ENCODE measurements around the gene LRRTM4. TPM values are rescaled to one million over a fixed set of nuclear protein-coding genes. Genes with fewer than 3 reads are reported as not detected.

The LRRTM4 gene
- polyA plus RNA-seq, 1 experiment, result not detected

DNA sequence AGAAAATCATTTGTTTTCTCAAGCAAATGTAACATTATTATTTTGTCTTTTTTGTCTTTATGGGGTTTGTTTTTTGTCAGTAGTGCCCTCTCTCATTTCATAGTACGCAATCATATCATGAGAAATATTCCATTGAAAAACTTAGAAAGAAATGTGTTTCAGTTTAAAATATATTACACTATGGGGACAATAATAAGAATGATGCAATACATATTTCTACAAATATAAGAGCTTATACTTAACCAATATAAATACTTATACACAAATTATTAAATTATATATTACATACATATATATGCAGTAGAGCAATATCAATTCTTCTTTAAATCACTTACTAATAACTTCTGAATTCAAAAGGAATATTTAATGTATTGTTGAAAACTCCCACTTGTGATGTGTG is 13.7 kb downstream of the LRRTM4 start:
- CTCF ChIA-PET, result interaction anchor here (0.6 kb wide), 2 partner anchors 580 to 1011 kb away, joined by 3 read pairs; no protein-coding TSS in a partner anchor
- POLR2A ChIA-PET, result no interaction called here
- Histone ChIP-seq H3K4me3 (ENCODE audit: low read depth, low read length) (no peak overlapping the region), H3K27me3 (ENCODE audit: control insufficient read depth, insufficient read depth, low read length) (no peaks in the 10 kb centered on the region), H3K36me3 (ENCODE audit: control insufficient read depth, insufficient read depth, low read length) (no peaks in the 10 kb centered on the region)
- no peak for DNase-seq (ENCODE audit: low read depth)
- TF ChIP-seq, protein P1, sequence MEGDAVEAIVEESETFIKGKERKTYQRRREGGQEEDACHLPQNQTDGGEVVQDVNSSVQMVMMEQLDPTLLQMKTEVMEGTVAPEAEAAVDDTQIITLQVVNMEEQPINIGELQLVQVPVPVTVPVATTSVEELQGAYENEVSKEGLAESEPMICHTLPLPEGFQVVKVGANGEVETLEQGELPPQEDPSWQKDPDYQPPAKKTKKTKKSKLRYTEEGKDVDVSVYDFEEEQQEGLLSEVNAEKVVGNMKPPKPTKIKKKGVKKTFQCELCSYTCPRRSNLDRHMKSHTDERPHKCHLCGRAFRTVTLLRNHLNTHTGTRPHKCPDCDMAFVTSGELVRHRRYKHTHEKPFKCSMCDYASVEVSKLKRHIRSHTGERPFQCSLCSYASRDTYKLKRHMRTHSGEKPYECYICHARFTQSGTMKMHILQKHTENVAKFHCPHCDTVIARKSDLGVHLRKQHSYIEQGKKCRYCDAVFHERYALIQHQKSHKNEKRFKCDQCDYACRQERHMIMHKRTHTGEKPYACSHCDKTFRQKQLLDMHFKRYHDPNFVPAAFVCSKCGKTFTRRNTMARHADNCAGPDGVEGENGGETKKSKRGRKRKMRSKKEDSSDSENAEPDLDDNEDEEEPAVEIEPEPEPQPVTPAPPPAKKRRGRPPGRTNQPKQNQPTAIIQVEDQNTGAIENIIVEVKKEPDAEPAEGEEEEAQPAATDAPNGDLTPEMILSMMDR (IDR thresholded peaks at IDR 0.05; ENCODE audit: insufficient read depth, low read depth, low read length), result no peak

DNA sequence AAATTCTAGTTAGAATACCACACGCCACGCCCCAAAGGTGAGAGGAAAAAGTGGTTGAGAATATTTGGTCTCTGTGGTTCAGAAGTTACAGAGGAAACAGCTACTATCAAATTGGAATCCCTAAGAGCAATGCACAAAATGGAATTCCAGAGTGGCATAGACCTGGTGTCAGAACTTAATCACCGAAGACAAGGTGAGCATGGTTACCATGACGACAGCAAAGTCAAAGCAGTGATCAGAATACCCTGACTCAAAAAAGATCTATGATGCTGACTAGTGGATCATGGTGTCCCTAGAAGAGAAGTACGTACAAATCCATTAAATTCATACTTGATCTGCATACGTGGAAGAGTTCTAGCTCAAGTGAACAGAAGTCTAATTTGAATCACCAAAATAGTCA is 14.5 kb downstream of the LRRTM4 start:
- CTCF ChIA-PET, result no interaction called here
- TF ChIP-seq, protein P1 (IDR thresholded peaks at IDR 0.05; ENCODE audit: insufficient read depth, low read depth, low read length), result no peak
- POLR2A ChIA-PET, result no interaction called here
- Histone ChIP-seq H3K4me3 (ENCODE audit: low read depth, low read length) (no peak overlapping the region), H3K27me3 (ENCODE audit: control insufficient read depth, insufficient read depth, low read length) (no peaks in the 10 kb centered on the region), H3K36me3 (ENCODE audit: control insufficient read depth, insufficient read depth, low read length) (no peaks in the 10 kb centered on the region)
- DNase-seq (ENCODE audit: low read depth), result no peak

GRCh38 chr2:77488141-77488540 is 34.0 kb downstream of the LRRTM4 start:
- no peak for DNase-seq (ENCODE audit: low read depth)
- TF ChIP-seq, protein P1 (IDR thresholded peaks at IDR 0.05; ENCODE audit: insufficient read depth, low read depth, low read length), result no peak

DNA sequence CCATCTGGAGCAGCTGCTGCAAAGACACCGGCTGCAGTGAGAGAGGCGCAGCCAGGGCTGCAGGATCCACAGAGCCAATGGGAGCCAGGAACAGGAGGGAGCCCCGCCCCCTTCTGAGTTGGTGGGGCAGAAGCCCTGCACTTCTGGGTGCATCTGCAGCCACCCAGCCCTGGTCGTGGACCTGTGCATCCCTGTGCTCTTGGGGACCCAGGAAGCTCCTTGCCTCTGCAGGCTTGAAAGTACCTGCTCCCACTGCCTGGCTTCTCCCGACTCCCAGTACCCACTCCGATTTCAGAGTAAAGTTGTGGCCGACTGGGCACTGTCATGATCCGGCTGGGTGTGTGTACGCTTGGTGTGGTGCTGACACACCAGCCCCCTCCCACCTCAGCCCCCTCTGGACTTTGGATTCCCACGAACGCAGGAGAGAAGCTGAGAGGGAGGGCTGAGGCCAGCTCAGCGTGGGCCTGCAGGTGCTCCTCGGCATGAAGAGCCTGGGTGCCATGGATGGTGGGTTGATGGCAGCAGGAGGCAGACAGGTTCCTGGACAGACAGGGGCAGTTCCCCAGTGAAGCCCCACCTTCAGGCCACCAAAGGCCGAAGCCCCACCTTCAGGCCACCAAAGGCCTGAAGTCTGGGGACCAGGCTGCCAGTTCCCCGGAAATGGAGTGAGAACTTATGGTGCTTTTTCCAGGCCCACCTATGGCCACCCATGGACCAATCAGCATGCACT is 34.9 kb downstream of the LRRTM4 start:
- Histone ChIP-seq H3K4me3 (ENCODE audit: low read depth, low read length) (no peak overlapping the region), H3K36me3 (ENCODE audit: control insufficient read depth, insufficient read depth, low read length) (no peaks in the 10 kb centered on the region), H3K27me3 (ENCODE audit: control insufficient read depth, insufficient read depth, low read length) (no peaks in the 10 kb centered on the region)
- DNase-seq (ENCODE audit: low read depth), result no peak
- TF ChIP-seq, protein P1 (IDR thresholded peaks at IDR 0.05; ENCODE audit: insufficient read depth, low read depth, low read length), result no peak
- POLR2A ChIA-PET, result no interaction called here
- CTCF ChIA-PET, result interaction anchor here (0.7 kb wide), 1 partner anchor 10 kb away, joined by 4 read pairs; no protein-coding TSS in a partner anchor

More at GRCh38 chr2:77488141-77488540, 34.0 kb downstream of the LRRTM4 start:
- ChIA-PET CTCF (no interaction called here), POLR2A (no interaction called here)
- H3K4me3 ChIP-seq (ENCODE audit: low read depth, low read length), result no peak overlapping the region
- H3K27me3 ChIP-seq (ENCODE audit: control insufficient read depth, insufficient read depth, low read length), result no peaks in the 10 kb centered on the region
- no peaks in the 10 kb centered on the region for H3K36me3 ChIP-seq (ENCODE audit: control insufficient read depth, insufficient read depth, low read length)

- Histone ChIP-seq H3K36me3 (ENCODE audit: control insufficient read depth, insufficient read depth, low read length) (no peaks in the 10 kb centered on the region), H3K27me3 (ENCODE audit: control insufficient read depth, insufficient read depth, low read length) (no peaks in the 10 kb centered on the region), H3K4me3 (ENCODE audit: low read depth, low read length) (no peak overlapping the region)
- ChIA-PET CTCF (no interaction called here), POLR2A (no interaction called here)
- TF ChIP-seq, protein P1 (IDR thresholded peaks at IDR 0.05; ENCODE audit: insufficient read depth, low read depth, low read length), result no peak
- no peak for DNase-seq (ENCODE audit: low read depth)
Measured at GRCh38 chr2:77484026-77484425, 38.1 kb downstream of the LRRTM4 start.

Data from BJ (cell line).